ENCODE results near the gene PKNOX2. TPM values are rescaled to one million over a fixed set of nuclear protein-coding genes. Genes with fewer than 3 reads are reported as not detected.

PKNOX2 gene
- total RNA-seq, 1 experiment from 2014 or later, result 3.7 TPM

DNA sequence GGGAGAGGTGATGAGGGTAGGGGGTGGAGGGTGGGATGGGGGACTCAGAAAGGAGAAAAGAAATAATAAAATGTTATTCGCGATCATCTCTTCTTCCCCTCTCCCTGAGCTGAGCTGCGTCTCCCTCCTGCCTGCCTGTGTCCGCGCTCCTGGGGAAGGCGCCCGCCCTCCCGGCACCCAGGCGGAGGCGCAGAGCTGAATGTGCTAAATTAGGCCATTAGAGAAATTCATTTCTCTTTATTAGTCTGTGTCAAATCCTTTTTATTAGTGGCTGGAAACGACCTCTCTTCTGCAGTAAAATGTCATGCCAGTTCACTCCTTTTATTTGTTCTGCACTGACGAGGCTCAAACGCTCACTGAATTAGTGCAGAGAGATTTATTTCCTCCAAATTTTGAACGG is 215.4 kb downstream of the PKNOX2 start (continued):
- TF ChIP-seq, protein P1, sequence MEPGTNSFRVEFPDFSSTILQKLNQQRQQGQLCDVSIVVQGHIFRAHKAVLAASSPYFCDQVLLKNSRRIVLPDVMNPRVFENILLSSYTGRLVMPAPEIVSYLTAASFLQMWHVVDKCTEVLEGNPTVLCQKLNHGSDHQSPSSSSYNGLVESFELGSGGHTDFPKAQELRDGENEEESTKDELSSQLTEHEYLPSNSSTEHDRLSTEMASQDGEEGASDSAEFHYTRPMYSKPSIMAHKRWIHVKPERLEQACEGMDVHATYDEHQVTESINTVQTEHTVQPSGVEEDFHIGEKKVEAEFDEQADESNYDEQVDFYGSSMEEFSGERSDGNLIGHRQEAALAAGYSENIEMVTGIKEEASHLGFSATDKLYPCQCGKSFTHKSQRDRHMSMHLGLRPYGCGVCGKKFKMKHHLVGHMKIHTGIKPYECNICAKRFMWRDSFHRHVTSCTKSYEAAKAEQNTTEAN (CRISPR knock-in tag; IDR thresholded peaks at IDR 0.05), result no peak
- TF ChIP-seq ZNF317 (CRISPR knock-in tag; IDR thresholded peaks at IDR 0.05; ENCODE audit: borderline replicate concordance, low read depth), result no peak
- no peak for TF ChIP-seq CREB1 (CRISPR knock-in tag; IDR thresholded peaks at IDR 0.05)

DNA sequence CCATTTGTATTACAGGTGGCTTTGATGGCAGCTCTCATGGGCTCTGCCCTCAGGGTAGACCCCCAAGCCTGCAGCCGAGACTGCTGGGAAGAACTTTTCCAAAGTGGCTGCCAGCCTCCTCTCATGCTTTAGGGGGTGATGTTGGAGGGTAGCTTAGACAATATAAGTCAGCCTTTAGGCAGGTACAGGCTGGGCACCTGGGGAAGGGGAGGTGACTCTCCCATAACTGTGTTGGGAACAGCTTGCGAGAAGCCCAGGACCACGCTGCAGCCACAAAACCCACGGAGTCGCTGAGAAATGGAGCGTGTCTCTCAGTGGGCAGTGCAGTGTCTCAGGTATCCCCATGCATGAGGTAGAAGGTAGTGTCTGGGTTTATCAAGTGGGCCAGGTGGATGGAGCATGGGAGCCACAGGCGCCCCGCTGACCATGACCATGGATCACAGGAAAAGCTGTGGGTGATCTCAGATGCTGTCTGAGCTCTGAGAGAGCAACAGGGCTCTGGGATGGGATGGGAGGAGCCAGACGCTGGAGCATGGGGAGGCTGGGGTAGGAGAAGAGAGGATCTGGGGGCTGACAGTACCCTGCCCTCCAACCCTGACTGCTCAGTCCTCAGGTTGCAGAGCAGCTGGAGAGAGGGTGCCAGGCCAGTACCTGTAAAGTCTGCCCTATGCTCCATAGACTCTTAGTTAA is 216.3 kb downstream of the PKNOX2 start:
- ChIA-PET POLR2A (no interaction called here), CTCF (interaction anchor here (0.6 to 2.9 kb wide), 10 partner anchors 10 to 290 kb away, joined by 3 to 13 read pairs (median 4); no protein-coding TSS in a partner anchor)
- Mint-ChIP-seq H3K9me3 (no peaks in the 10 kb centered on the region), H3K4me1 (peaks cover 27% of the 10 kb centered on the region), H3K27ac (no peak overlapping the region), H3K36me3 (no peaks in the 10 kb centered on the region), H3K27me3 (ENCODE audit: low read depth) (no peaks in the 10 kb centered on the region), H3K4me3 (no peak overlapping the region)
- DNase-seq (ENCODE audit: low spot score), result no peak
- TF ChIP-seq, protein P2, sequence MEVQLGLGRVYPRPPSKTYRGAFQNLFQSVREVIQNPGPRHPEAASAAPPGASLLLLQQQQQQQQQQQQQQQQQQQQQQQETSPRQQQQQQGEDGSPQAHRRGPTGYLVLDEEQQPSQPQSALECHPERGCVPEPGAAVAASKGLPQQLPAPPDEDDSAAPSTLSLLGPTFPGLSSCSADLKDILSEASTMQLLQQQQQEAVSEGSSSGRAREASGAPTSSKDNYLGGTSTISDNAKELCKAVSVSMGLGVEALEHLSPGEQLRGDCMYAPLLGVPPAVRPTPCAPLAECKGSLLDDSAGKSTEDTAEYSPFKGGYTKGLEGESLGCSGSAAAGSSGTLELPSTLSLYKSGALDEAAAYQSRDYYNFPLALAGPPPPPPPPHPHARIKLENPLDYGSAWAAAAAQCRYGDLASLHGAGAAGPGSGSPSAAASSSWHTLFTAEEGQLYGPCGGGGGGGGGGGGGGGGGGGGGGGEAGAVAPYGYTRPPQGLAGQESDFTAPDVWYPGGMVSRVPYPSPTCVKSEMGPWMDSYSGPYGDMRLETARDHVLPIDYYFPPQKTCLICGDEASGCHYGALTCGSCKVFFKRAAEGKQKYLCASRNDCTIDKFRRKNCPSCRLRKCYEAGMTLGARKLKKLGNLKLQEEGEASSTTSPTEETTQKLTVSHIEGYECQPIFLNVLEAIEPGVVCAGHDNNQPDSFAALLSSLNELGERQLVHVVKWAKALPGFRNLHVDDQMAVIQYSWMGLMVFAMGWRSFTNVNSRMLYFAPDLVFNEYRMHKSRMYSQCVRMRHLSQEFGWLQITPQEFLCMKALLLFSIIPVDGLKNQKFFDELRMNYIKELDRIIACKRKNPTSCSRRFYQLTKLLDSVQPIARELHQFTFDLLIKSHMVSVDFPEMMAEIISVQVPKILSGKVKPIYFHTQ (CRISPR knock-in tag; IDR thresholded peaks at IDR 0.05), result no peak
- TF ChIP-seq GRHL2 (CRISPR knock-in tag; IDR thresholded peaks at IDR 0.05; ENCODE audit: insufficient replicate concordance, severe bottlenecking), result no peak
- no peak for TF ChIP-seq ATF1 (CRISPR knock-in tag; IDR thresholded peaks at IDR 0.05)
- no peak for TF ChIP-seq TCF7 (CRISPR knock-in tag; IDR thresholded peaks at IDR 0.05; ENCODE audit: low read depth)
- TF ChIP-seq, protein P3, sequence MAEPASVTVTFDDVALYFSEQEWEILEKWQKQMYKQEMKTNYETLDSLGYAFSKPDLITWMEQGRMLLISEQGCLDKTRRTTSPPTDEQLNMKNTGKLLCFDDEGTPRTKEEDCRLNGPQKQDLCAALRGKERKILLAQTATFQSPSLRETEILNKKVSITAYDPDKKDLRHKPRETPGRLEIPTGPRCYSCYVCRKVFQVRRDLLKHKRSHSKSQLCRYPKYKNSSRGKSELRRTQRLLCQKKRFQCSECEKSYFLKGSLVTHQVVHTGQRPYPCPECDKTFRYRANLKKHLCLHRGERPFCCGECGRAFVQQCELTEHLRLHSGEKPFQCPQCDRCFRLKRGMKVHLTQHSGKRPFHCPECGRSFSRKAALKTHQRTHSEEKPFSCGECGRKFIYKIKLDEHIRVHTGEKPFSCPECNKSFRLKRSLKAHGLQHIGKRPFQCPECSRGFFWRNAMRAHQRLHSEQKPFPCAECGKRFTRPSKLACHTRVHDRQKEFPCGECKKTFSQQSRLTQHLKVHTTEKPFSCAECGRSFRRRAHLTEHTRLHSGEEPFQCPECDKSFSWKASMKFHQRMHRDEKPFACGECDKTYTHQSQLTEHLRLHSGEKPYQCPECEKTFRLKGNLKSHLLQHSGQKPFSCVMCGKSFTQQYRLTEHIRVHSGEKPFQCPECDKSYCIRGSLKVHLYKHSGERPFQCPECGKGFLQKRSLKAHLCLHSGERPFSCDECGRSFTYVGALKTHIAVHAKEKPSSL (CRISPR knock-in tag; conservative IDR thresholded peaks at IDR 0.05), result no peak
- no peak for TF ChIP-seq ZNF671 (CRISPR knock-in tag; IDR thresholded peaks at IDR 0.05)
- no peak for TF ChIP-seq ZNF423 (CRISPR knock-in tag; IDR thresholded peaks at IDR 0.05)
- no peak for TF ChIP-seq ZNF317 (CRISPR knock-in tag; IDR thresholded peaks at IDR 0.05; ENCODE audit: borderline replicate concordance, low read depth)
- no peak for TF ChIP-seq JUN (CRISPR knock-in tag; IDR thresholded peaks at IDR 0.05)
- TF ChIP-seq, protein P4, sequence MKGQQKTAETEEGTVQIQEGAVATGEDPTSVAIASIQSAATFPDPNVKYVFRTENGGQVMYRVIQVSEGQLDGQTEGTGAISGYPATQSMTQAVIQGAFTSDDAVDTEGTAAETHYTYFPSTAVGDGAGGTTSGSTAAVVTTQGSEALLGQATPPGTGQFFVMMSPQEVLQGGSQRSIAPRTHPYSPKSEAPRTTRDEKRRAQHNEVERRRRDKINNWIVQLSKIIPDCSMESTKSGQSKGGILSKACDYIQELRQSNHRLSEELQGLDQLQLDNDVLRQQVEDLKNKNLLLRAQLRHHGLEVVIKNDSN (CRISPR knock-in tag; IDR thresholded peaks at IDR 0.05), result no peak
- no peak for TF ChIP-seq ETV6 (CRISPR knock-in tag; IDR thresholded peaks at IDR 0.05)
- TF ChIP-seq, protein P5, sequence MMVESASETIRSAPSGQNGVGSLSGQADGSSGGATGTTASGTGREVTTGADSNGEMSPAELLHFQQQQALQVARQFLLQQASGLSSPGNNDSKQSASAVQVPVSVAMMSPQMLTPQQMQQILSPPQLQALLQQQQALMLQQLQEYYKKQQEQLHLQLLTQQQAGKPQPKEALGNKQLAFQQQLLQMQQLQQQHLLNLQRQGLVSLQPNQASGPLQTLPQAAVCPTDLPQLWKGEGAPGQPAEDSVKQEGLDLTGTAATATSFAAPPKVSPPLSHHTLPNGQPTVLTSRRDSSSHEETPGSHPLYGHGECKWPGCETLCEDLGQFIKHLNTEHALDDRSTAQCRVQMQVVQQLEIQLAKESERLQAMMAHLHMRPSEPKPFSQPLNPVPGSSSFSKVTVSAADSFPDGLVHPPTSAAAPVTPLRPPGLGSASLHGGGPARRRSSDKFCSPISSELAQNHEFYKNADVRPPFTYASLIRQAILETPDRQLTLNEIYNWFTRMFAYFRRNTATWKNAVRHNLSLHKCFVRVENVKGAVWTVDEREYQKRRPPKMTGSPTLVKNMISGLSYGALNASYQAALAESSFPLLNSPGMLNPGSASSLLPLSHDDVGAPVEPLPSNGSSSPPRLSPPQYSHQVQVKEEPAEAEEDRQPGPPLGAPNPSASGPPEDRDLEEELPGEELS (CRISPR knock-in tag; IDR thresholded peaks at IDR 0.05), result no peak
- TF ChIP-seq IRF2 (CRISPR knock-in tag; IDR thresholded peaks at IDR 0.05; ENCODE audit: borderline replicate concordance, low read depth), result no peak
- TF ChIP-seq, protein P6, sequence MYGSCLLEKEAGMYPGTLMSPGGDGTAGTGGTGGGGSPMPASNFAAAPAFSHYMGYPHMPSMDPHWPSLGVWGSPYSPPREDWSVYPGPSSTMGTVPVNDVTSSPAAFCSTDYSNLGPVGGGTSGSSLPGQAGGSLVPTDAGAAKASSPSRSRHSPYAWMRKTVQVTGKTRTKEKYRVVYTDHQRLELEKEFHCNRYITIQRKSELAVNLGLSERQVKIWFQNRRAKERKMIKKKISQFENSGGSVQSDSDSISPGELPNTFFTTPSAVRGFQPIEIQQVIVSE (CRISPR knock-in tag; IDR thresholded peaks at IDR 0.05; ENCODE audit: borderline replicate concordance), result no peak
- no peak for TF ChIP-seq TEAD4 (CRISPR knock-in tag; IDR thresholded peaks at IDR 0.05)
- no peak for TF ChIP-seq SMAD3 (CRISPR knock-in tag; IDR thresholded peaks at IDR 0.05; ENCODE audit: borderline replicate concordance)
- ATAC-seq, result no peak

All from WTC11 (cell line).